HG03103 (cell line): ENCODE measurements around the gene NOTO.
"Not testable (repeated sequence)": the region's sequence is repeated elsewhere in the genome, so short reads cannot be mapped to it uniquely, and the experiment has no call there.

Experiments
- ATAC-seq: cut with Tn5 transposase; IDR thresholded peaks from one replicate; pipeline ENCODE4 v1.9.1; 2021; ENCODE audit warnings: low read depth; ENCODE audit not compliant: unreplicated experiment

Gene NOTO

DNA sequence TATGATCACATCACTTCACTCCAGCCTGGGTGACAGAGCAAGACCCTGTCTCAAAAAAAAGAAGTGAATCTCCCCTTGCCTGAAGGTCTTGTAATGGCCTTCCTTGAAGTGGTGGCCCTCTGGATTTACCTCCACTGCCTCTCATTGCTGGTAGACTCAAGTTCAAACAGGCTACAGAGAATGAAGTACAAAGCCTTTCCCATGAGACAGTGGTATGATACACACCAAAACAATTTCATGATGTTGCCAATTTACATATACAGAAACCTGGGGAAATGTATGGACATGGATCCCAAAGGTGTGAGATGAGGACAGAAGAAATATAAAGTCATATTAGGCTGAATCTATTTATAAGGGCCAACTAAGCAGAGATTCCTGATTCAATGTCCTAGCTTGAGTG lies 4.8 kb upstream of the NOTO start:
- no peak for ATAC-seq

DNA sequence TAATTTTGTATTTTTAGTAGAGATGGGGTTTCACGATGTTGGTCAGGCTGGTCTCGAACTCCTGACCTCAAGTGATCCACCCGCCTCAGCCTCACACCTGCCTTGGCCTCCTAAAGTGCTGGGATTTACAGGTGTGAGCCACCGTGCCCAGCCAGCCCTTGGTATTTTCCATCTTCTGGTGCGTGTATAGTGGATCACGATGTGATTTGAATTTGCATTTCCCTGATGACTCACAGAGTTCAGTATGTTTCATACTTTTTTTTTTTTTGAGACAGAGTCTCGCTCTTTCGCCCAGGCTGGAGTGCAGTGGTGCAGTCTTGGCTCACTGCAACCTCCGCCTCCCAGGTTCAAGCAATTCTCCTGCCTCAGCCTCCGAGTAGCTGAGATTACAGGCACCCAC lies 2.1 kb upstream of the NOTO start:
- not testable (repeated sequence) for ATAC-seq

DNA sequence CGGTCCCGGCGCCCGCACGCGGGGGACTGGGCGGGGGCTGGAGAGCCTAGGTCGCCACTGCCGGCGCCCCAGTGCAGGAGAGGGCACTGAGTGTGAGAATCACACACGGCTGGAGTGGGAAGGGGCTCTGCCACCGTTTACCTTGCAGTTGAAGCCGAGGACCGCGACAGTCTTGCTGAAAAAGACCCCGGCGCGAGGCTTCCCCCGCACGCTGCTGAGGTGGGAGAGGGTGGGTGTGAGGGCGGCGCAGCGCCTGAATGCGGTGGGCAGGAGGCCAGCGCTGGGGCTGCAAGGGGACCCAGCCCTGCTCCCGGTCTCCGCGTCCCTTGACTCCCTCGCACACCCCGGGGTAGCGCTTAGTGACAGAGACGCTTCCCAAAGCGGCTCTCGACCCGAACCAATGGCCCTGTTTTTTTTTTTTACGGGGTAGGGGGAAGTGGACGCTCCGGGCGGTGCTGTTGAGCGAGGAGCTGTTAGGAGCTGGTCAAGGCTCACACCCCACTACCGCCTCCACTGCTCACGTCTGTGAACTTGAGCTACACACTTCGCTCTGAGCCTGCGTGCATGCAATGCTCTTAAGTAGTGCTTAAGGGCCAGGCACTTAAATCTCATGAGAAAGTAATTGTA lies 794 bp downstream of the NOTO start:
- ATAC-seq, result no peak

DNA sequence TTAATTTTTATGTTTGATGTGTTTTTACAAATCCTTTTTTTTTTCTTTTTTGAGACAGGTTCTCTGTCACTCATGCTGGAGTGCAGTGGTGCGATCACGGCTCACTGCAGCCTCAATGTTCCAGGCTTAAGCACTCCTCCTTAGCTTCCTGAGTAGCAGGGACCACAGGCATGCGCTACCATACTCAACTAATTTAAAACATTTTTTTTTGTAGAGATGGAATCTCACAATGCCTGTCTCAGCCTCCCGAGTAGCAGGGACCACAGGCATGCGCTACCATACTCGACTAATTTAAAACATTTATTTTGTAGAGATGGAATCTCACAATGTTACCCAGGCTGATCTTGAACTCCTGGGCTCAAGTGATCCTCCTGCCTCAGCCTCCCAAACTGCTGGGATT lies 3.2 kb downstream of the NOTO start:
- ATAC-seq, result no peak

DNA sequence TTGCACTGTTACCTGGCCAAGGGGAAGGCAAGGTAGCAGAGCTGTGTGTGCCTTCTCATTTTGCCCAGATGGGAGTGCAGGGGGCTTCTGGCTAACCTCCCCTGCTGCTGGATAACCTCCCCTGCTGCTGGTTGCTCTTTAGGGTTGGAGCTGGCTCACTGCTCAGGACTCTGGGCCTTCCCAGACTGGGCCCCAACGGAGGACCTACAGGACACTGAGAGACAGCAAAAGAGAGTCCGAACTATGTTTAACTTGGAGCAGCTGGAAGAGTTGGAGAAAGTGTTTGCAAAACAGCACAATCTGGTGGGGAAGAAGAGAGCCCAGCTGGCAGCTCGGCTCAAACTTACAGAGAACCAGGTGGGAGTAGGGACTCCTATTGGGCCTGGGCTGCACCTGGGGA lies 5.9 kb downstream of the NOTO start:
- no peak for ATAC-seq

DNA sequence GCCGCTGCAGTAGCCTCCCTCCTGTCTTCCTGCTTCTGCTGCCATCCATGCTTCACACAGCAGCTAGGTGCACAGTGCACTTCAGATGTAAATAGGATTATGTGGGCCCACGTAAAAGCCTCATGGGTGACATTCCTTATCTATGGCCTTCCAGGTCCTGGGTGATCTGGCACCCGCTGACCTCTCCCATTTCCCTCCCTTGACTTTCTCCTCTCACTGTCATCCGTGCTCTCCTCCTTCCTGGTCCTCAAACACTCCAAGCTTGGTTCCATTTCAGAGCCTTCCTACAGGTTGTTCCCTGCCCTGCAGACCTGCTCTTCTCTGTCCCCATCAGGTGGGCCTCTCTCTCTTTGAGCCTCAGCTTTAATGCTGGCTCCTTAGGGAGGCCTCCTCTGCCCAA lies 7.6 kb downstream of the NOTO start:
- ATAC-seq, result no peak

DNA sequence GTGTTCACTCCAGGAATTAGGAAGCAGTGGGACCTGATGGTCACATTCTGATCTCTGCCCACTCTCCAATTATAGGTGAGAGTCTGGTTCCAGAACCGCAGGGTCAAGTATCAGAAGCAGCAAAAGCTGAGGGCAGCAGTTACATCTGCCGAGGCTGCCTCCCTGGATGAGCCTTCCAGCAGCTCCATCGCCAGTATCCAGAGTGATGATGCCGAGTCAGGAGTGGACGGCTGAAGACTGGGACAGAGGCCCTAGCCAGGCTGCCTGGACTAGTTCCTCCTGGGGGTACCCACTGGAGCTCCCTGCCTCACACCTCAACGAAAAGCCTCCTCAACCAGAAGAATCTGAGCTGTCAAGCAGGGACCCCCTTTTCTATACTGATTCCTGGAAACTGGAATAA lies 8.3 kb downstream of the NOTO start:
- no peak for ATAC-seq

DNA sequence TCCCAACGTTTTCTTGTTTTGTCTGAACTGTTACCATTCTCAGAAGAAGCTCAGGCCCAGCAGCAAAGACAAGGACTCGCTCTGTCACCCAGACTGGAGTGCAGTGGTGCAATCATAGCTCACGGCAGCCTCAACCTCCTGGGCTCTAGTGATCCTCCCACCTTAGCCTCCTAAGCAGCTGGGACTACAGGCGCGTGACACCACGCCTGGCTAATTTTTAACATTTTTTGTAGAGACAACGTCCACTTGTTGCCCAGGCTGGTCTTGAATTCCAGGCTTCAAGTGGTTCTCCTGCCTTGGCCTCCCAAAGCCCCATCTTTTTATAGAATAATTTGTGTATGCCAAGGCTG lies 9.7 kb downstream of the NOTO start:
- no peak for ATAC-seq

DNA sequence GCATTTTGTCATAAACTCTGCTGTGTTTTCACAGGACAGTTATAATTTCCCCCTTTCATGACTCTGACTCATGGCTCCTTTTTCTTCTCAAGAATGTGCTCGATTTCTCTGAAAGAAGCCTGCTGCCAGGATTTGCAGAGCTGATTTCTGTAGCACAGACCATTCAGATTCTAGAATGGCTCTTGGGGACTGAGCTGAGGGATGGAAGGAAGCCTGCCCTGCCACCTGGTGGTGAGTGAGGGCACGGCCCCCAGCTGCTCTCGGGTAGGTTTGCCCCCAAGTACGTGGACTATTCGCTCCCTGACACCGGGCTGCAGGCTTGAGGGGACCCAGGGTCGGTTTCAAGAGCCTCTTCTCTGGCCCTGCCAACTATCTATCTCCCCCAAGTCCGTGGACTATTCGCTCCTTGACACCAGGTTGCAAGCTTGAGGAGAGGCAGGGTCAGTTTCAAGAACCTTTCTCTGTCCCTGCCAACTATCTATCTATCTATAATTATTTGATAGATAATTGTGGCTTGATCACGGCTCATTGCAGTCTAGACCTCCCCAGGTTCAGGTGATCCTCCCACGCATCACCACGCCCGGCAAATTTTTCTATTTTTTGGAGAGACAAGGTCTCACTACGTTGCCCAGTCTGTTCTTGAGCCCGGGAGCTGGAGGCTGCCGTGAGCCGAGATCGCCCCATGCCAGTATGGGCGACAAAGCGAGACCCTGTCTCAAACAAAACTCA lies 10.2 kb downstream of the NOTO start:
- ATAC-seq, result peak; percentile 64

DNA sequence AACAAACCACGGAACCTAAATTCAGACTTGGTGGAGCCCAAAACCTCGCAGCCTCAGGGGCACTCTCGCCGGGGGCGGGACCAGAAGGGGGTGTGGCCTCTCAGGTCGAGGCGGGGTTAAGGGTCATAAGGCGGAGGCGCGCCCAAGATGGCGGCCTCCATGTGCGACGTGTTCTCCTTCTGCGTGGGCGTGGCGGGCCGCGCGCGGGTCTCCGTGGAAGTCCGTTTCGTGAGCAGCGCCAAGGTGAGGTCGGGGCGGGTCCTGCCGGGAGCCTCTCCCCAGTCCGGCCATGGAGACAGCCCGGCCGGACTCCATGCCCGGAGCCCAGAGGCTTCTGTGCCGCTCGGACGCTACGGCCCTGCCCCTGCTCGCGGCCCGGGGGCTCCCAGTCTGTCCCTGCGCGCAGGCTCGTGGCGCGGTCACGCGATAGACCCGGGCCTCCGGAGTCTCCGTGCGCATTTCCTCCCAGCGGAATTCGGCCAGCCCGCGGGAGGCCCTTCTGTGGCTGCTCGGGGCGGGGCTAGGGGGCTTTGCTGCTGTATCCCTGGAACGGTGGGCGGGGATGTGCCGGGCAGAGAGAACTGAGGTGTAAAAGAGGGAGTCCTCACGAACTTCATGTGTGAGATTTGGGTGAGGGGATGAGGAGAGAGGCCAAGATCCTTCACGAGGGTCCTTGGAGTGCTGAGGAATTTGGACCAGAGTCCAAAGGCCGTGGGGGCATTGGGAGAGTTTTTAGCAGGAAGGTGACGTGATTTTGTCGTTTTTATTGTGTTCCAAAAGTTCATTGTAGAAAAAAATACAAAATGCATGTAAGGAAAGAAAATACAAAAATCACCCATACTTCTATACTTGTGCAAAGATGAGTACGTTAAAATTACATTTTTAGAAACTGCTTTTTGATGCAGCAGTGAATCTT lies 12.0 kb downstream of the NOTO start, which contains the start of gene SMYD5:
Gene SMYD5, plus strand, starts transcription at position 126 of the 916 bp plus-strand sequence. Its CDS starts 22 bp downstream, at position 148.
- ATAC-seq, result peak; percentile 92

DNA sequence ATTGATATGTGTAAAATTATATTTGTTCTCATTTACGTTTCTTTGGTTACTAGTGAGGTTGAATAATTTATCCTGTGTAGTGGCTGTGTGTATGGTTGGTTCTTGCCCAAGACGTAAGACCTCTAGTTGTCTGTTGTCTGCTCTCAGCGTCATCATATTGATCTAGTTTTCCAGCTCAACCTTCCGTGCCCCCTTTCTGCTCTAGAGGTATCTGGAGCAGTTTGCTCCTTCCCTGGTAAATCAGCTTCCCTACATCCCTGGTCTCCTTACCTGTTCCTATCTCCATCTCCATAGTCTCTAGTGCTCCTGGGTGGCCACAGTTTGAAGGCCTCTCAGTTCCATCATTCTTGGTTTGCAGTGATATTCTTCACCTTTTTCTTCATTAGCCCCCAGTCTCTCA lies 12.9 kb downstream of the NOTO start:
- no peak for ATAC-seq

DNA sequence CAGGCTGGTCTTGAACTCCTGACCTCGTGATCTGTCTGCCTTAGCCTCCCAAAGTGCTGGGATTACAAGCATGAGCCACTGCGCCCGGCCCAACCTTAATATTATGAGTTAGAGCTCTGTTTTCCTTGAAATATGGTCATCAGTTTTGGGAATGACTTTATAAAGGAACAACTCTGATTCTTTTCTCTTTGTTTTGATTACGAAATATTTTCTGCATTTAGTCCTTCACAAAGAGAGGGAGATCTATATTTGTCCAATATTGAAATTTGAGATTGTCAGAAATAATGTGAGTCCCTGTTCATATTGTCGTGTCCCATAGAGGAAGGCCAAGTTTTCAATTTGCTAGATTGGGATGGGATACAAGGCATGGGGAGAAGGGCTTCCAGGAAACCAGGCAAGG lies 14.8 kb downstream of the NOTO start:
- no peak for ATAC-seq

DNA sequence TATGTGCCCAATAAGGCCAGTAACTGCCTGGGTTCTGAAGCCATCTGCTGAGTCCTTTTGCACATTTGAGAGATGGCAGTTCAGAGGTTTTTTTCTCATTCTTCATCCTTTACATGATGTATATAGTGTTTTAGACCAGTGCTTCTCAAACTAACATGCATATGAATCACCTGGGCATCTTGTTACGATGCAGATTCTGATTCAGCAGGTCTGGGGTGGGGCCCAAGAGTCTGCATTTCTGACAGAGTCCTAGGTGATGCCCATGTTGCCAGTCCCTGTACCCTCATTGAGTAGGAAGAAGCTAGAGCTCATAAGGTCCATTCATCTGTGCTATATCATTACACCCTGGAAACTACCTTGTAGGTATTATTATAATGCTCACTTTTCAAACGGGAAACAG lies 15.5 kb downstream of the NOTO start:
- ATAC-seq, result no peak

DNA sequence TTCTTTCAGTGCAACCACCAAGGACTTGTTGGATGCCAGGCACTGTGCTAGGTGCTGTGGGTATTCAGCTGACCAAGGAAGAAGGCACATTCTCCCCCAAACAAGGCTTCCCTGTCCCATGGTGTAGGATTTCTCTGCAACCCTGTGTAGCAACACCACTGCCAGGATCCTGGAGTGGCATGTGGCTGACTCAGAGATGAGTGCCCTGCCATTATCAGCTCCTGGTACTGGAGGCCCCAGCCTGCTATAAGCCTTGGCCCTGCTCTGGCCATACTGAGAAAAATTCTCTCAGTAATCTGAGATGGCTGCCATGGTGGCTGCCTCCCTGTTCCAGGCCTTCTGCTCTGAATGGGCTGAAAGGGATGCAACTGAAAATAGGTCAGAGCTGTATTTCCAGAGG lies 15.9 kb downstream of the NOTO start:
- no peak for ATAC-seq

DNA sequence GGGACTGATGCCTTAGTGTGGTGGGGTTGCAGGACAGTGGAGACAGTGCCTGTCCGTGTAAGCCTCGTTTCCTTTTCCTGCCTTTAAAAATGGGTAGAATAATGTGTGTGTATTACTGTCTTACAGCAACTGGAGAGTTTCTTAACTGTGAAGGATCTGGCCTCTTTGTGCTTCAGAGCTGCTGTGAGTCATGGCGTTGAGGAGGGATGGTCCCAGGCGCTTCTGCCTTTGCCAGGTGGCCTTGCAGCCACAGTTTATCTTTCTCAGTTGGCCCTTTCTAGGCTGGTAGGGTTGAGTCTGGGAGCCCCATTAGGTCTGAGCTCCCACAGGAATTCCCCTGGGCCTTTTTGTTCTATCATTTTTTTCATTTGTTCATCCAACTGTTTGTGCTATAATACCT lies 21.4 kb downstream of the NOTO start:
- no peak for ATAC-seq

DNA sequence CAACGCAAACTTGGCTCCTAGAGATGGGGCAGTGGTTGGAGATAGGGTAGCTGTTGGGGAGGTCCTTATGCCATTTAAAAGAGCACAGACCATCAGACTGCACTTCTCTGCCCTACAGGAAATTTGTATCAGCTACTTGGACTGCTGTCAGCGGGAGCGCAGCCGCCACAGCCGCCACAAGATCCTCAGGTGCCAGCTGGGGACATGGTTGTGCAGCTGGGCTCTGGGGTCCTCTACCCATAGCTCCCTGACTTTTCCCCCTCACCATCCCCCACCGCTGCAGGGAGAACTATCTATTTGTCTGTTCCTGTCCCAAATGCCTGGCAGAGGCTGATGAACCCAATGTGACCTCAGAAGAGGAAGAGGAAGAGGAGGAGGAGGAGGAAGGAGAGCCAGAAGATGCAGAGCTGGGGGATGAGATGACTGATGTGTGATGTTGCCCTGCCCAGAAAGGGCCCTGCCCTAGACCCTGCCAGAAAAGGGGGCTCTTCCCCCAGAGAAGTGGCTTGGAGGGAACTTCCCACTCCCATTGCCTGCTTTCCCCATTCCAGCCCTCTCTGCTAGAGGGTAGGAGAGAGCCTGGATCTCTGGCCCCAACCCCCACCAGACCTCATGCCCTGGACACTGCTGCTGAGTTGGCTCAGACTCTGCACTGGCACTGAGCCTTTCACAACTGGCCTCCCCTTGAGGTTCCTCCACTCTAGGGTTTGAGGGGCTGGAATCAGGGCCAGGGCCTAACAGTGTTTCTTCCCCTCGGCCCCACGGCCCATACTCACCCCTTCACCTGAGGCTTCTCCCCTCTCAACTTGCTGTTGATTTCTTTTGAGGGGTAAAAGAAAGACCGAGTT lies 23.4 kb downstream of the NOTO start:
- no peak for ATAC-seq

DNA sequence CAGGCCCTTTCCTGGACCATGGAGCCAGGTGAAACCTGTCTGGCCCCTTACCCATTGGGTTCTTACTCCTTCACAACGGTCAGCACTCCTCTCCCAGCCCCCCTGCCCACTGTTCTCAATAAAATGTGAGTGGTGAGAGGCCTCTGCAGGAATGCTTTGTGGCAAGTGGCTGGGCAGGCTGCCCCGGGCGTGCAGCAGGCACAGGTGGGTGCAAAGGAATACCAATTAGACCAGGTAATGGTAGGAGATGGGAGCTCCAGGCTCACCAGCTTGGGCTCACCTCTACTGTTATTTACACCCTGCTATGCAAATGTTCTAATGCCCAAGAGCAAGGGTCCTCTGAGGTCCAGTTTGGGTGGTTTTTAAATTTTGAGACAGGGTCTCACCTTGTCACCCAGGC lies 24.7 kb downstream of the NOTO start:
- no peak for ATAC-seq

DNA sequence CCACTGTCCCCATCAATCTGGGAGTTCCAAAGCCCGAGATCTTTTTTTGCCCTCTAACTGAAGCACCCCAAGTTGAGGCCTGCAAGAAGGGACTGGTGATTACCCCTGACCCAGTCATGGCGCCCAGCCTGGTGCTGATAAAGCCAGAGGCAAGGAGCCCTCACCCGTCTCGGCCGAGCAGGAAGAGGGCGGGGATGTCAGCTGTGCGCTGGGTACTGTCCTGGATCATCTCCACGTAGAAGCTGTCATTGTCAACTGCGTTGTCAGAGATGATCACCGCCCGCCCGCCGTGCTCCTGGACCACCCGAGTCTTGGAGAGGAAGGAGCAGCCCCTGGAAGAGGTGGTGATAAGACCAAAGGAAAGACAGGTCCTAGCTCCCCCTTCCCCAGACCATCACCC lies 26.3 kb downstream of the NOTO start:
- no peak for ATAC-seq

DNA sequence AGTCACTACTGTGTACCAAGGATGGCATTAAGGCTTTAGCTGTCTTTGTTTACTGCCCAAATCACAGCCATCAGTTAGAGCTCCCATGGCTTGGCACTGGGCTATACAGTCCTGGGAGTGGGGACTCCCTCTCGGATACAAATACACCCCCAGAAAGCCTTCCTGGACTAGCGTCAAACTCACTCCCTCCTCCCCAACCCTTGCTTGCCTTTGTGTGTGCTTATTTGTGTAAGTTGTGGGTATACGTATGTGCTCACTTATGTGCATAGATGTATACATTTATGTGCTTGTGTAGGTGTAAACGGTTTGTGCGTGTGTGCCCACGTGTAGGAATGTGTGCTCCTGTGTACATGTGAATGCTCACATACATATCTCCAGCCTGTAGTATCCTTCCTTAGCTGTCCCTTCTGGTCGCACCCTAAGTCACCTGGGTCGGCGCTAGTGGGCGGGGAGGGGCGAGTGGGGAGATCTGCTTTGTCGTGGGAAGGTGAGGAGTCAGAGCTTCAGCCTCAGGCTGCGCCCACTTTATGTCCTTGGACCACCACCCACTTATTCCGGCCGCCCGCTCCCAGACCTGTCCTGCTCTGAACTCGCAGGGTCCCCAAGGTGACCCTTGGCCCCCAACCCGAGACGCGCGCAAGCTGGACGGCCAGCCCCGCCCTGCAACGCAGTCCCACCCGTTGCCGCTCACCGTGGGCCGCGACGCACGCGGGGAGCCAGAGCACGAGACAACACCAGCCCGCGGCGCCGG lies 30.2 kb downstream of the NOTO start:
- ATAC-seq, result peak; percentile 6
